Osteoblast (primary cell): ENCODE measurements around the gene GSK3B. TPM values are rescaled to one million over a fixed set of nuclear protein-coding genes. Genes with fewer than 3 reads are reported as not detected.

Source experiments
- DNase-seq: peaks from one replicate; pipeline ENCODE4 v3.0.0; 2011; ENCODE audit warnings: low spot score, mixed read lengths; ENCODE audit not compliant: insufficient read length; ENCODE audit errors: missing footprints
- H2AFZ ChIP-seq: 2 replicates; pipeline ENCODE4 v1.6.0; 2011; ENCODE audit warnings: mild to moderate bottlenecking, low read length
- H3K27ac ChIP-seq: 2 replicates; pipeline ENCODE4 v1.5.1; 2011; ENCODE audit warnings: mild to moderate bottlenecking, low read depth, low read length, moderate library complexity
- H3K27me3 ChIP-seq: 2 replicates; pipeline ENCODE4 v1.6.0; 2012; ENCODE audit warnings: mild to moderate bottlenecking, control low read depth, inconsistent platforms, low read length, moderate library complexity; ENCODE audit not compliant: insufficient read depth
- H3K36me3 ChIP-seq: 2 replicates; pipeline ENCODE4 v1.5.1; 2011; ENCODE audit warnings: mild to moderate bottlenecking, low read length, control low read depth, moderate library complexity; ENCODE audit not compliant: insufficient read depth
- H3K4me1 ChIP-seq: 2 replicates; pipeline ENCODE4 v1.5.1; 2011; ENCODE audit warnings: mild to moderate bottlenecking, low read length, control low read depth, moderate library complexity; ENCODE audit not compliant: insufficient read depth
- H3K4me2 ChIP-seq: 2 replicates; pipeline ENCODE4 v1.6.0; 2011; ENCODE audit warnings: mild to moderate bottlenecking, low read length; ENCODE audit not compliant: insufficient read depth
- H3K4me3 ChIP-seq: fragments of 200-600 bp; sonication (generic); 3 replicates; pipeline ENCODE4 v1.5.1; 2012; ENCODE audit warnings: mild to moderate bottlenecking, low read length, inconsistent platforms; ENCODE audit not compliant: insufficient read depth
- H3K79me2 ChIP-seq: 2 replicates; pipeline ENCODE4 v1.6.0; 2012; ENCODE audit warnings: mild to moderate bottlenecking, low read length, control low read depth, inconsistent platforms; ENCODE audit not compliant: insufficient read depth
- H3K9me3 ChIP-seq: 2 replicates; pipeline ENCODE4 v1.5.1; 2011; ENCODE audit warnings: low read depth, low read length, control low read depth
- H4K20me1 ChIP-seq: 2 replicates; pipeline ENCODE4 v1.6.0; 2012; ENCODE audit warnings: mild to moderate bottlenecking, low read length, control low read depth; ENCODE audit not compliant: insufficient read depth
- total RNA-seq: library from RNA; depleted of rRNA; stranded (reverse); fragments of >200 nt; gene quantifications from 2 replicates; pipeline ENCODE4 v1.2.3, GENCODE V29; 2012
- TF ChIP-seq, protein P1 (sequence below): IDR thresholded peaks from 2 replicates; pipeline ENCODE4 v1.5.1; 2011; ENCODE audit warnings: mild to moderate bottlenecking, low read depth, low read length, moderate library complexity; ENCODE audit errors: extremely low read depth

Gene GSK3B
- total RNA-seq, 1 donor: 87.9 TPM

DNA sequence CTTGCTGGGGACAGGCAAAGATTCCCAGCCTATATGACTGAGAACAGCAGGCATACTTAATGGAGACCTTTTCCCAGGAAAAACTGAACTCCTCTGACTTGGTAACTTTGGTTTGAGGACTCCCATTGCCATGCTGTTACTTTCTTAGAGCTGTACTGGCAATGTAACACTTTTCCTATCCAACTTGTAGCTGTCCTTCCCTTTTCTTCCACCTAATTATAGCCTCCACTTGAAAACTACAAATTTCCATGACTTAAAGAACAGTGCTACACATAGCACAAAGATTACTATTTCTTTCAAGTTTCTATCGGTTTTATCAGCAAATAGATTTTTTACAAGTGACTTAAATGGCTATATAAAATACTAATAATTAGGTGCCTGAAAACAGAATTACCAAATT is 116.9 kb downstream of the GSK3B start:
- H3K4me1 ChIP-seq: no peaks in the 10 kb centered on the region
- no peak overlapping the region for H3K4me2 ChIP-seq
- no peaks in the 10 kb centered on the region for H3K9me3 ChIP-seq
- H3K36me3 ChIP-seq: no peaks in the 10 kb centered on the region
- H3K27me3 ChIP-seq: no peaks in the 10 kb centered on the region
- H4K20me1 ChIP-seq: peaks cover 42% of the 10 kb centered on the region
- no peak for DNase-seq
- no peak overlapping the region for H3K4me3 ChIP-seq
- no peak overlapping the region for H2AFZ ChIP-seq
- no peak overlapping the region for H3K27ac ChIP-seq
- TF ChIP-seq, protein P1, sequence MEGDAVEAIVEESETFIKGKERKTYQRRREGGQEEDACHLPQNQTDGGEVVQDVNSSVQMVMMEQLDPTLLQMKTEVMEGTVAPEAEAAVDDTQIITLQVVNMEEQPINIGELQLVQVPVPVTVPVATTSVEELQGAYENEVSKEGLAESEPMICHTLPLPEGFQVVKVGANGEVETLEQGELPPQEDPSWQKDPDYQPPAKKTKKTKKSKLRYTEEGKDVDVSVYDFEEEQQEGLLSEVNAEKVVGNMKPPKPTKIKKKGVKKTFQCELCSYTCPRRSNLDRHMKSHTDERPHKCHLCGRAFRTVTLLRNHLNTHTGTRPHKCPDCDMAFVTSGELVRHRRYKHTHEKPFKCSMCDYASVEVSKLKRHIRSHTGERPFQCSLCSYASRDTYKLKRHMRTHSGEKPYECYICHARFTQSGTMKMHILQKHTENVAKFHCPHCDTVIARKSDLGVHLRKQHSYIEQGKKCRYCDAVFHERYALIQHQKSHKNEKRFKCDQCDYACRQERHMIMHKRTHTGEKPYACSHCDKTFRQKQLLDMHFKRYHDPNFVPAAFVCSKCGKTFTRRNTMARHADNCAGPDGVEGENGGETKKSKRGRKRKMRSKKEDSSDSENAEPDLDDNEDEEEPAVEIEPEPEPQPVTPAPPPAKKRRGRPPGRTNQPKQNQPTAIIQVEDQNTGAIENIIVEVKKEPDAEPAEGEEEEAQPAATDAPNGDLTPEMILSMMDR: no peak
- peaks cover 99% of the 10 kb centered on the region for H3K79me2 ChIP-seq

DNA sequence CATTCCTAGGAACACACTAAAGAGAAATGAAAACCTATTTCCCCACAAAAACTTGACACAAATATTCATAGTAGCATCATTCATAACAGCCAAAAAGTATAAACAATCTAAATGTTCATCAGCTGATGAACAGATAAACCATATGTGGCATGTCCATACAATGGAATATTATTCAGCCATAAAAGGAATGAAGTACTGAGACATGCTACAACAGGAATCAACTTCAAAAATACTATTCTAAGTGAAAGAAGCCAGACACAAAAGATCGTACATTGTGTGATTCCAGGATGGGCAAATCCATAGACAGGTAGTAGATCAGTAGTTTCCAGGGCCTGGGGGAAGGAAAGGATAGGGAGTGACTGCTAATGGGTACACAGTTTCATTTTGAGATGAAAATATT is 118.0 kb downstream of the GSK3B start:
- peaks cover 39% of the 10 kb centered on the region for H4K20me1 ChIP-seq
- H3K27me3 ChIP-seq: no peaks in the 10 kb centered on the region
- H2AFZ ChIP-seq: no peak overlapping the region
- H3K4me3 ChIP-seq: no peak overlapping the region
- peaks cover 94% of the 10 kb centered on the region for H3K79me2 ChIP-seq
- DNase-seq: no peak
- no peaks in the 10 kb centered on the region for H3K9me3 ChIP-seq
- H3K27ac ChIP-seq: no peak overlapping the region
- H3K4me2 ChIP-seq: no peak overlapping the region
- H3K36me3 ChIP-seq: no peaks in the 10 kb centered on the region
- TF ChIP-seq, protein P1: no peak
- no peaks in the 10 kb centered on the region for H3K4me1 ChIP-seq

DNA sequence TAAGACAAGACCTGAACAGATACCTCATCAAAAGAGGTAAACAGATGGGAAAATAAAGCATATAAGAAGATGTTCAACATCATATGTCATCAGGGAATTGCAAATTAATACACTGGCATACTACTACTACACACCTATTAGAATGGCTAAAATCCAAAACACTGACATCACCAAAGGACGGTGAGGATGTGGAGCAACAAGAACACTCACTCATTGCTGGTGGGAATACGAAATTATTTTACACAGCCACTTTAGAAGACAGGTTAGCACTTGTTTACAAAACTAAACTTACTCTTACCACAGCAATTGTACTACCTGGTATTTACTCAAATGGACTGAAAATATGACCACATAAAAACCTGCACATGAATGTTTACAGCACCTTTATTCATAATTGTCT is 119.6 kb downstream of the GSK3B start:
- H3K4me1 ChIP-seq: peaks cover under 1% of the 10 kb centered on the region
- no peaks in the 10 kb centered on the region for H3K27me3 ChIP-seq
- H4K20me1 ChIP-seq: peaks cover 42% of the 10 kb centered on the region
- H3K9me3 ChIP-seq: no peaks in the 10 kb centered on the region
- TF ChIP-seq, protein P1: no peak
- no peak overlapping the region for H3K27ac ChIP-seq
- no peak for DNase-seq
- H3K4me3 ChIP-seq: no peak overlapping the region
- no peaks in the 10 kb centered on the region for H3K36me3 ChIP-seq
- no peak overlapping the region for H3K4me2 ChIP-seq
- H3K79me2 ChIP-seq: peaks cover 90% of the 10 kb centered on the region
- H2AFZ ChIP-seq: no peak overlapping the region

DNA sequence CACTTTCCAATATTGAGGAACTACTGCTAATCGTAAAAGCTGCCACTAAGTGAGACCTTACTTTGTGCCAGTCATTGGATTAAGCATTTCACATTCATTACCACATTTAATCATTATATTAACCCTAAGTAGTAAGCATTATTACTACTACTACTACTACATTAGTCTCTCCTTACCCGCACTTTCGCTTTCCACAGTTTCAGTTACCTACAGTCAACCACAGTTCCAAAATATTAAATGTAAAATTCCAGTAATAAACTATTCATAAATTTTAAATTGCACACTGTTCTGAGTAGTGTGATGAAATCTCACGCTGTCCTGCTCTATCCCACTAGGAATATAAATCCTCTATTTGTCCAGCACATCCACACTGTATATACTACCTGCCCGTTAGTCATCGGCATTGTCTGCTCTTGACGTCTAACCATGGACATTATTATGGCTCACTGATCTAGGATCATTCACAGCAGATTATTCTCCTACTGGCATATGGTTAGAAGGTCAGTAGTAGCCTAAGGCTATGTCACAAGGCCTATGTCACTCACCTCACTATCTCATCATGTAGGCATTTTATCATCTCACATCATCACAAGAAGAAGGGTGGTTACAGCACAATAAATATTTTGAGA is 121.1 kb downstream of the GSK3B start:
- Histone ChIP-seq H3K27ac (no peak overlapping the region), H4K20me1 (peaks cover 42% of the 10 kb centered on the region), H3K4me2 (no peak overlapping the region), H3K27me3 (no peaks in the 10 kb centered on the region), H3K79me2 (peaks cover 90% of the 10 kb centered on the region), H3K36me3 (no peaks in the 10 kb centered on the region), H3K4me1 (peaks cover 3% of the 10 kb centered on the region), H3K9me3 (no peaks in the 10 kb centered on the region), H3K4me3 (no peak overlapping the region), H2AFZ (no peak overlapping the region)
- TF ChIP-seq, protein P1: no peak
- no peak for DNase-seq
